IMR-90 (cell line): ENCODE data around the gene MYH7B. TPM values are rescaled to one million over a fixed set of nuclear protein-coding genes. Genes with fewer than 3 reads are reported as not detected.

ENCODE experiments used
- ATAC-seq: fragments of 200-7000 bp; cut with Tn5 transposase; 2 replicates; pipeline ENCODE4 v1.9.1; 2020; ENCODE audit warnings: low read depth, mild to moderate bottlenecking, moderate library complexity
- BruUV-seq: library from RNA; stranded (reverse); fragments of 400-500 nt; replicated peaks from 2 replicates; lab custom pipeline; 2021; lab: Mats Ljungman, UMichigan
- CTCF ChIA-PET: fragments of 300-600 bp; formaldehyde crosslinking; extraction: SDS; loops from one replicate; lab custom pipeline; 2021; ENCODE audit warnings: antibody characterized with exemption; lab: Yijun Ruan, JAX
- POLR2A ChIA-PET: fragments of 300-600 bp; sonication (Branson Sonifier 250); formaldehyde crosslinking; loops from one replicate; lab custom pipeline; 2022; ENCODE audit warnings: antibody characterized with exemption; ENCODE audit not compliant: unreplicated experiment; lab: Charles Lee
- DNase-seq: peaks from one replicate; pipeline ENCODE4 v3.0.0; 2013
- H2AFZ ChIP-seq: replicated peaks from 2 replicates; pipeline ENCODE3; 2013; ENCODE audit warnings: low read length, mild to moderate bottlenecking; ENCODE audit not compliant: poor library complexity
- H2AK5ac ChIP-seq: 2 replicates; pipeline ENCODE4 v1.6.1; 2013; ENCODE audit warnings: low read depth, low read length, inconsistent platforms
- H2AK9ac ChIP-seq: replicated peaks from 2 replicates; pipeline ENCODE3; 2013; ENCODE audit warnings: mild to moderate bottlenecking, low read depth, low read length, moderate library complexity; ENCODE audit not compliant: poor library complexity
- H2BK120ac ChIP-seq: 2 replicates; pipeline ENCODE4 v1.6.1; 2013; ENCODE audit warnings: low read depth, low read length, inconsistent platforms
- H2BK15ac ChIP-seq: 3 replicates; pipeline ENCODE4 v1.6.1; 2013; ENCODE audit warnings: low read depth, low read length, inconsistent platforms
- H2BK20ac ChIP-seq: 2 replicates; pipeline ENCODE4 v1.6.1; 2013; ENCODE audit warnings: low read depth, mild to moderate bottlenecking, inconsistent platforms, low read length, moderate library complexity
- H2BK5ac ChIP-seq: 2 replicates; pipeline ENCODE4 v1.6.1; 2013; ENCODE audit warnings: mild to moderate bottlenecking, low read depth, low read length, inconsistent platforms; ENCODE audit not compliant: poor library complexity, severe bottlenecking
- H3K14ac ChIP-seq: replicated peaks from 2 replicates; pipeline ENCODE4 v1.6.1; 2013; ENCODE audit warnings: low read depth, low read length, inconsistent platforms
- H3K18ac ChIP-seq: 2 replicates; pipeline ENCODE4 v1.6.1; 2013; ENCODE audit warnings: low read depth, low read length, control low read depth
- H3K23ac ChIP-seq: 2 replicates; pipeline ENCODE4 v1.6.1; 2013; ENCODE audit warnings: low read depth, low read length, inconsistent platforms
- H3K27ac ChIP-seq: 2 replicates; pipeline ENCODE4 v1.5.1; 2013; ENCODE audit warnings: mild to moderate bottlenecking, control low read depth, low read length; ENCODE audit not compliant: insufficient read depth
- H3K27me3 ChIP-seq: 2 replicates; pipeline ENCODE4 v1.6.1; 2013; ENCODE audit warnings: low read length; ENCODE audit not compliant: control insufficient read depth, insufficient read depth
- H3K36me3 ChIP-seq: 2 replicates; pipeline ENCODE4 v1.6.1; 2013; ENCODE audit warnings: low read length, mixed read lengths; ENCODE audit not compliant: control insufficient read depth, insufficient read depth
- H3K4ac ChIP-seq: 2 replicates; pipeline ENCODE4 v1.6.1; 2013; ENCODE audit warnings: low read depth, low read length, inconsistent platforms
- H3K4me1 ChIP-seq: 2 replicates; pipeline ENCODE4 v1.6.1; 2013; ENCODE audit warnings: low read length, mixed read lengths; ENCODE audit not compliant: control insufficient read depth, insufficient read depth
- H3K4me2 ChIP-seq: 2 replicates; pipeline ENCODE4 v1.6.1; 2013; ENCODE audit warnings: low read depth, mild to moderate bottlenecking, control low read depth, low read length, moderate library complexity
- H3K4me3 ChIP-seq: 2 replicates; pipeline ENCODE4 v1.5.1; 2013; ENCODE audit warnings: low read depth, mild to moderate bottlenecking, control low read depth, low read length, moderate library complexity; ENCODE audit not compliant: insufficient read depth
- H3K56ac ChIP-seq: 2 replicates; pipeline ENCODE4 v1.6.1; 2013; ENCODE audit warnings: low read length, inconsistent platforms; ENCODE audit not compliant: insufficient read depth; ENCODE audit errors: extremely low read depth
- H3K79me1 ChIP-seq, 2 experiments: 2 replicates each; pipeline ENCODE4 v1.6.1; 2013; ENCODE audit warnings: low read length in 2 of 2, inconsistent platforms in 1 of 2, low read depth in 1 of 2
- H3K9ac ChIP-seq: 2 replicates; pipeline ENCODE4 v1.6.1; 2013; ENCODE audit warnings: low read depth, low read length, control low read depth
- H3K9me1 ChIP-seq: 2 replicates; pipeline ENCODE4 v1.6.1; 2013; ENCODE audit warnings: low read length, inconsistent platforms; ENCODE audit not compliant: insufficient read depth
- H3K9me3 ChIP-seq: 2 replicates; pipeline ENCODE4 v1.6.1; 2013; ENCODE audit warnings: low read length; ENCODE audit not compliant: control insufficient read depth, insufficient read depth
- H4K20me1 ChIP-seq: 2 replicates; pipeline ENCODE4 v1.6.1; 2013; ENCODE audit warnings: low read length, inconsistent platforms; ENCODE audit not compliant: insufficient read depth
- H4K5ac ChIP-seq: 2 replicates; pipeline ENCODE4 v1.6.1; 2013; ENCODE audit warnings: mild to moderate bottlenecking, low read depth, low read length, control low read depth
- H4K8ac ChIP-seq, 2 experiments: 2 replicates each; pipeline ENCODE4 v1.6.1; 2013; ENCODE audit warnings: low read depth in 2 of 2, low read length in 2 of 2, control low read depth in 1 of 2, inconsistent platforms in 1 of 2
- H4K91ac ChIP-seq: 2 replicates; pipeline ENCODE4 v1.6.1; 2013; ENCODE audit warnings: low read depth, low read length, inconsistent platforms; ENCODE audit not compliant: insufficient read depth
- BHLHE40 ChIP-seq: fragments of 150-350 bp; IDR thresholded peaks from 2 replicates; pipeline ENCODE4 v1.6.1; 2016; ENCODE audit warnings: mild to moderate bottlenecking, low read depth, low read length
- CEBPB ChIP-seq: IDR thresholded peaks from 2 replicates; pipeline ENCODE4 v1.6.1; 2012; ENCODE audit warnings: low read depth, low read length, improper control_type of control experiment
- CHD1 ChIP-seq: IDR thresholded peaks from 2 replicates; pipeline ENCODE4 v1.6.1; 2012; ENCODE audit warnings: low read depth, low read length, improper control_type of control experiment
- CTCF ChIP-seq: conservative IDR thresholded peaks from 2 replicates; pipeline ENCODE4 v1.5.1; 2012; ENCODE audit warnings: mild to moderate bottlenecking, low read depth, low read length, improper control_type of control experiment
- ELK1 ChIP-seq: fragments of 150-350 bp; IDR thresholded peaks from 2 replicates; pipeline ENCODE4 v1.6.1; 2016; ENCODE audit warnings: low read depth, mild to moderate bottlenecking, low read length, moderate library complexity, borderline replicate concordance
- FOS ChIP-seq: fragments of 150-350 bp; IDR thresholded peaks from 2 replicates; pipeline ENCODE4 v1.6.1; 2016; ENCODE audit warnings: low read depth, low read length
- MAFK ChIP-seq: IDR thresholded peaks from 2 replicates; pipeline ENCODE4 v1.6.1; 2012; ENCODE audit warnings: low read depth, low read length, improper control_type of control experiment
- MAZ ChIP-seq: IDR thresholded peaks from 2 replicates; pipeline ENCODE4 v1.6.1; 2012; ENCODE audit warnings: low read depth, mild to moderate bottlenecking, low read length, improper control_type of control experiment, moderate library complexity, borderline replicate concordance
- MXI1 ChIP-seq: IDR thresholded peaks from 2 replicates; pipeline ENCODE4 v1.6.1; 2012; ENCODE audit warnings: low read depth, mild to moderate bottlenecking, low read length, moderate library complexity, borderline replicate concordance
- NFE2L2 ChIP-seq: fragments of 150-350 bp; IDR thresholded peaks from 2 replicates; pipeline ENCODE4 v1.6.1; 2016; ENCODE audit warnings: low read depth, mild to moderate bottlenecking, low read length
- POLR2A ChIP-seq: IDR thresholded peaks from 2 replicates; pipeline ENCODE4 v1.6.1; 2012; ENCODE audit warnings: mild to moderate bottlenecking, low read depth, low read length
- RAD21 ChIP-seq: IDR thresholded peaks from 2 replicates; pipeline ENCODE4 v1.6.1; 2012; ENCODE audit warnings: low read length, improper control_type of control experiment
- RFX5 ChIP-seq: IDR thresholded peaks from 2 replicates; pipeline ENCODE4 v1.8.0; 2012; ENCODE audit warnings: low read depth, mild to moderate bottlenecking, low read length, moderate library complexity
- WGBS, 2 experiments: methylation state at CpG; one replicate each; pipeline versions ENCODE4 v1.1.5 to v1.1.7; 2013; ENCODE audit warnings: missing lambda C conversion rate in 2 of 2; ENCODE audit not compliant: insufficient read length in 1 of 2; ENCODE audit errors: extremely low coverage in 2 of 2; 5-methylcytosine and 5-hydroxymethylcytosine counted together
- dilution Hi-C: fragments of 300-500 bp; cut with HindIII; formaldehyde crosslinking; loops from one replicate; pipeline ENCODE4 v1.14.3; 2018; ENCODE audit warnings: low sequenced_read_pairs; ENCODE audit not compliant: unreplicated experiment
- in situ Hi-C: fragments of 300-500 bp; cut with MboI; formaldehyde crosslinking; loops from 3 replicates; pipeline ENCODE4 v1.14.3; 2019; ENCODE audit warnings: low sequenced_read_pairs, inconsistent platforms, mixed read lengths
- intact Hi-C: fragments of 100-400 bp; cut with micrococcal nuclease; formaldehyde crosslinking; loops from 2 replicates; pipeline ENCODE4 v1.10.0; 2022
- polyA plus RNA-seq, 3 experiments: library from polyadenylated mRNA; depleted of rRNA; stranded (reverse); fragments of >200 nt; gene quantifications; 2 replicates each; pipeline ENCODE4 v1.2.3, GENCODE V29; 2012; ENCODE audit warnings: low replicate concordance in 1 of 3
- total RNA-seq: library from RNA; depleted of rRNA; stranded (reverse); fragments of >200 nt; gene quantifications from 2 replicates; pipeline ENCODE4 v1.2.3, GENCODE V29; 2012

The MYH7B gene
- total and polyA plus RNA-seq, 2 of the 4 experiments (the other 2 are of a cell fraction), result 0.09 TPM; not detected in 1

- Histone ChIP-seq H4K8ac (no peak overlapping the region), H2AK9ac (no peak overlapping the region), H4K5ac (no peak overlapping the region), H3K36me3 (peaks cover 20% of the 10 kb centered on the region), H3K9ac (no peak overlapping the region), H3K9me1 (peaks cover 11% of the 10 kb centered on the region), H3K56ac (no peak overlapping the region), H3K18ac (no peak overlapping the region), H3K27me3 (no peaks in the 10 kb centered on the region), H2AFZ (no peak overlapping the region), H3K9me3 (no peaks in the 10 kb centered on the region), H3K4ac (no peak overlapping the region), H2BK20ac (no peak overlapping the region), H3K4me2 (no peak overlapping the region), H4K91ac (no peak overlapping the region), H3K27ac (no peak overlapping the region), H3K4me1 (no peaks in the 10 kb centered on the region), H2BK5ac (no peak overlapping the region), H2AK5ac (no peak overlapping the region), H3K14ac (no peak overlapping the region), H3K79me1 (peaks cover 6% of the 10 kb centered on the region in 2 experiments; a peak in 2 of 4 replicates), H3K4me3 (no peak overlapping the region), H2BK120ac (no peak overlapping the region), H3K23ac (no peak overlapping the region), H4K20me1 (no peaks in the 10 kb centered on the region), H2BK15ac (no peak overlapping the region)
- in situ Hi-C loops, result no loop called here
- ATAC-seq (no peak), DNase-seq (no peak)
- no TSS peak for BruUV-seq
- WGBS, 2 experiments, result no CpG with 5 or more reads among the region's 4 CpGs
- ChIA-PET CTCF (interaction anchor here (0.7 kb wide), 1 partner anchor 12 kb away, joined by 3 read pairs; no protein-coding TSS in a partner anchor), POLR2A (no interaction called here)
- TF ChIP-seq RFX5, result no peak
- TF ChIP-seq CTCF, result no peak
- TF ChIP-seq CEBPB, result no peak
- no peak for TF ChIP-seq ELK1
- TF ChIP-seq BHLHE40, result no peak
- no peak for TF ChIP-seq CHD1
- TF ChIP-seq FOS, result no peak
- no peak for TF ChIP-seq MAFK
- no peak for TF ChIP-seq RAD21
- TF ChIP-seq MXI1, result no peak
- TF ChIP-seq MAZ, result no peak
- TF ChIP-seq POLR2A, result no peak
- no peak for TF ChIP-seq NFE2L2
- dilution Hi-C loops, result no loop called here
- intact Hi-C loops, result no loop called here
These were observed 39.8 kb upstream of the MYH7B start for GRCh38 chr20:34915749-34916455.
